HG03064 (cell line): ENCODE results near the gene FCGR2B.
"Not testable (repeated sequence)": the region's sequence is repeated elsewhere in the genome, so short reads cannot be mapped to it uniquely, and the experiment has no call there.

Experiments
- ATAC-seq: cut with Tn5 transposase; IDR thresholded peaks from one replicate; pipeline ENCODE4 v1.9.1; 2021; ENCODE audit warnings: low read depth; ENCODE audit not compliant: unreplicated experiment

FCGR2B gene

GRCh38 chr1:161662684-161663339, at the start of gene FCGR2B:
TSS of gene FCGR2B (plus strand) at chr1:161663143. CDS start at chr1:161663242, 99 bp downstream.
- ATAC-seq = peak; percentile 75

GRCh38 chr1:161616417-161616816, 46.5 kb upstream of the FCGR2B start:
- not testable (repeated sequence) for ATAC-seq

- ATAC-seq = not testable (repeated sequence)
These were observed 44.4 kb upstream of the FCGR2B start for GRCh38 chr1:161618517-161618916.

- not testable (repeated sequence) for ATAC-seq
These were observed 42.5 kb upstream of the FCGR2B start for GRCh38 chr1:161620399-161620798.

GRCh38 chr1:161621181-161622000, 41.6 kb upstream of the FCGR2B start:
- ATAC-seq = not testable (repeated sequence)

GRCh38 chr1:161622054-161622453, 40.9 kb upstream of the FCGR2B start:
- ATAC-seq = not testable (repeated sequence)

GRCh38 chr1:161623401-161624051, 39.4 kb upstream of the FCGR2B start:
- ATAC-seq = not testable (repeated sequence)

- ATAC-seq = not testable (repeated sequence)
These were observed 38.3 kb upstream of the FCGR2B start for GRCh38 chr1:161624605-161625004.

GRCh38 chr1:161626445-161627146, 36.3 kb upstream of the FCGR2B start:
- ATAC-seq = not testable (repeated sequence)

GRCh38 chr1:161630128-161630742, 32.7 kb upstream of the FCGR2B start:
- not testable (repeated sequence) for ATAC-seq

- ATAC-seq = no peak
These were observed 31.9 kb upstream of the FCGR2B start, which contains the start of gene FCGR3B for GRCh38 chr1:161631076-161631475. TSS of gene FCGR3B (minus strand) at chr1:161631176. CDS start at chr1:161631094, 82 bp downstream.

- not testable (repeated sequence) for ATAC-seq
These were observed 27.9 kb upstream of the FCGR2B start for GRCh38 chr1:161634993-161635392.

- ATAC-seq = not testable (repeated sequence)
These were observed 26.7 kb upstream of the FCGR2B start for GRCh38 chr1:161636189-161636782.

- not testable (repeated sequence) for ATAC-seq
These were observed 26.0 kb upstream of the FCGR2B start for GRCh38 chr1:161636976-161637375.

- ATAC-seq = not testable (repeated sequence)
These were observed 24.5 kb upstream of the FCGR2B start for GRCh38 chr1:161638251-161638993.

- not testable (repeated sequence) for ATAC-seq
These were observed 23.7 kb upstream of the FCGR2B start for GRCh38 chr1:161639203-161639602.

- ATAC-seq = not testable (repeated sequence)
These were observed 20.2 kb upstream of the FCGR2B start for GRCh38 chr1:161642697-161643096.

GRCh38 chr1:161643481-161644208, 19.3 kb upstream of the FCGR2B start:
- not testable (repeated sequence) for ATAC-seq
